Kidney epithelial cell (primary cell): Measurements from ENCODE around the gene ABCA13. TPM values are rescaled to one million over a fixed set of nuclear protein-coding genes. Genes with fewer than 3 reads are reported as not detected.
A peak's percentile ranks its signal among the peaks of the same experiment; 100 is the strongest.

ENCODE experiments used
- DNase-seq: peaks from one replicate; pipeline ENCODE4 v3.0.0-alpha.2; 2010; ENCODE audit warnings: low read depth
- H3K27me3 ChIP-seq: 2 replicates; pipeline ENCODE4 v1.6.0; 2011; ENCODE audit warnings: low read length; ENCODE audit not compliant: control insufficient read depth, insufficient read depth
- H3K36me3 ChIP-seq: 2 replicates; pipeline ENCODE4 v1.5.1; 2011; ENCODE audit warnings: low read length; ENCODE audit not compliant: control insufficient read depth, insufficient read depth
- H3K4me3 ChIP-seq: 2 replicates; pipeline ENCODE4 v1.5.1; 2011; ENCODE audit warnings: low read depth, mild to moderate bottlenecking, control low read depth, low read length
- total RNA-seq: library from RNA; depleted of rRNA; stranded (reverse); fragments of >200 nt; gene quantifications from 2 replicates; pipeline ENCODE4 v1.2.3, GENCODE V29; 2015
- TF ChIP-seq, protein P1 (sequence below): IDR thresholded peaks from 2 replicates; pipeline ENCODE4 v1.5.1; 2011; ENCODE audit warnings: mild to moderate bottlenecking, moderate library complexity, low read length, control low read depth, inconsistent platforms; ENCODE audit not compliant: insufficient read depth, poor library complexity, severe bottlenecking

ABCA13 gene
- total RNA-seq, 1 donor from 2014 or later: 0.71 TPM

GRCh38 chr7:48667407-48667806, 496.1 kb downstream of the ABCA13 start:
- Histone ChIP-seq H3K27me3 (no peaks in the 10 kb centered on the region), H3K36me3 (no peaks in the 10 kb centered on the region), H3K4me3 (no peak overlapping the region)
- no peak for DNase-seq
- TF ChIP-seq, protein P1, sequence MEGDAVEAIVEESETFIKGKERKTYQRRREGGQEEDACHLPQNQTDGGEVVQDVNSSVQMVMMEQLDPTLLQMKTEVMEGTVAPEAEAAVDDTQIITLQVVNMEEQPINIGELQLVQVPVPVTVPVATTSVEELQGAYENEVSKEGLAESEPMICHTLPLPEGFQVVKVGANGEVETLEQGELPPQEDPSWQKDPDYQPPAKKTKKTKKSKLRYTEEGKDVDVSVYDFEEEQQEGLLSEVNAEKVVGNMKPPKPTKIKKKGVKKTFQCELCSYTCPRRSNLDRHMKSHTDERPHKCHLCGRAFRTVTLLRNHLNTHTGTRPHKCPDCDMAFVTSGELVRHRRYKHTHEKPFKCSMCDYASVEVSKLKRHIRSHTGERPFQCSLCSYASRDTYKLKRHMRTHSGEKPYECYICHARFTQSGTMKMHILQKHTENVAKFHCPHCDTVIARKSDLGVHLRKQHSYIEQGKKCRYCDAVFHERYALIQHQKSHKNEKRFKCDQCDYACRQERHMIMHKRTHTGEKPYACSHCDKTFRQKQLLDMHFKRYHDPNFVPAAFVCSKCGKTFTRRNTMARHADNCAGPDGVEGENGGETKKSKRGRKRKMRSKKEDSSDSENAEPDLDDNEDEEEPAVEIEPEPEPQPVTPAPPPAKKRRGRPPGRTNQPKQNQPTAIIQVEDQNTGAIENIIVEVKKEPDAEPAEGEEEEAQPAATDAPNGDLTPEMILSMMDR: no peak

GRCh38 chr7:48671656-48672055, 500.4 kb downstream of the ABCA13 start:
- no peak for DNase-seq
- no peaks in the 10 kb centered on the region for H3K27me3 ChIP-seq
- no peak overlapping the region for H3K4me3 ChIP-seq
- TF ChIP-seq, protein P1: no peak
- H3K36me3 ChIP-seq: no peaks in the 10 kb centered on the region

- DNase-seq: peak; percentile 53
- TF ChIP-seq, protein P1: no peak
- Histone ChIP-seq H3K27me3 (no peaks in the 10 kb centered on the region), H3K4me3 (no peak overlapping the region), H3K36me3 (no peaks in the 10 kb centered on the region)
Observed at GRCh38 chr7:48681006-48681405, 509.7 kb downstream of the ABCA13 start.

- TF ChIP-seq, protein P1: no peak
- DNase-seq: no peak
- Histone ChIP-seq H3K36me3 (no peaks in the 10 kb centered on the region), H3K4me3 (no peak overlapping the region), H3K27me3 (no peaks in the 10 kb centered on the region)
Observed at GRCh38 chr7:48691788-48692187, 520.5 kb downstream of the ABCA13 start.

Other genes with a start within 250 kb of the ABCA13 start
- gene PKD1L1, start 223.0 kb upstream of the ABCA13 start, total RNA-seq: 0.08 and 0.14 TPM in 2 replicates
- 12.0 and 13.4 TPM in 2 replicates for gene HUS1, start 191.8 kb upstream of the ABCA13 start, total RNA-seq
- gene SUN3, start 142.4 kb upstream of the ABCA13 start, total RNA-seq: not detected in 2 replicates
- gene C7orf57, start 135.9 kb upstream of the ABCA13 start, total RNA-seq: 0.34 TPM in 1 of 2 replicates, not detected in the other
- 421 and 429 TPM in 2 replicates for gene UPP1, start 82.2 kb upstream of the ABCA13 start, total RNA-seq